ENCODE results near the gene CLSTN1. TPM values are rescaled to one million over a fixed set of nuclear protein-coding genes. Genes with fewer than 3 reads are reported as not detected.
A peak's percentile ranks its signal among the peaks of the same experiment; 100 is the strongest.

CLSTN1 gene
- total RNA-seq, 1 donor from 2014 or later, result 75.4 TPM

DNA sequence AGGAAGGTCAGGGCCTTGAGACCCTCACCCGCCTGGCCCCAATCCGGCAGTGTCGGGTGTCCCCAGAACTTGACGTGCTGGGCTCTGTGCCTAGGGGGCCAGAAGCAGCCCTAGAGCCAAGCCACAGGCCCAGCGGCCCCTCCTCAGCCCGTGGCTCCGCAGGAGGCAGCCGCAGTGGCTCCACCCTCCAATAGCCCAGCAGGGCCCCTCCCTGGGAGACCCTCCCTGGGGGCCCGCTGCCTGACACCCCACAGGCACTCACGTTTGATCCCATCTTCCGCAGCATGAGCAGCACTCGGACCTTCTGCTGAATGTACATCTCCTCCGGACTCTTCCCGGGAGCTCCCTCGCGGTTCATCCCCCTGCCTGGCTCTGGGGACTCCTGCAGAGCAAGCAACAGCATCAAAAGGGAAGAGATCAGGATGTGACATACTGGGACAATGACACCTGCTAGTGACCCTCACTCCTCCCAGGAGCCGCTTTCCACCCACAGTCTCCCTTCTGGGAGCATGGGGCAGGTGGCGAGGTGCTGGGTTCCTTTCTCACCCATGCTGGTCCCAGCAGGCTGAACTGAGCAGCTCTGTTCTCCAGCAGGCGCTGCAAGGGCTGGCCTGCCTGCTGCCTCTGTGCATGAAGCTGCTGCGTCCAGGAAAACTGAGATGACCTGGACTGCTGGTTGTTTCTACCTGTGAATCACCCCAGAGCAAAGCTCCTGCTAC, 48.1 kb upstream of the CLSTN1 start:
- no peak overlapping the region for H3K4me3 Mint-ChIP-seq
- H3K4me2 ChIP-seq, result no peak overlapping the region
- no peaks in the 10 kb centered on the region for H3K27me3 ChIP-seq
- H3F3A ChIP-seq (ENCODE audit: low read depth), result peaks cover 18% of the 10 kb centered on the region
- no peak overlapping the region for H3K27ac ChIP-seq
- H3K9me3 Mint-ChIP-seq, result no peaks in the 10 kb centered on the region
- H3K79me2 ChIP-seq (ENCODE audit: low read depth), result no peaks in the 10 kb centered on the region
- H4K20me1 ChIP-seq (ENCODE audit: low read depth), result peaks cover 10% of the 10 kb centered on the region
- peak overlapping the region; percentile 37 for H3K9ac ChIP-seq
- no peaks in the 10 kb centered on the region for H3K36me3 ChIP-seq
- no peaks in the 10 kb centered on the region for H3K36me3 Mint-ChIP-seq
- H3K27ac Mint-ChIP-seq, result no peak overlapping the region
- H3K27me3 Mint-ChIP-seq (ENCODE audit: insufficient read depth, low read depth), result peaks cover 3% of the 10 kb centered on the region
- H3K9me3 ChIP-seq (ENCODE audit: low read depth), result no peaks in the 10 kb centered on the region
- no peak overlapping the region for H3K4me3 ChIP-seq
- H3K4me1 ChIP-seq, result peaks cover 9% of the 10 kb centered on the region
- peak; percentile 4 for DNase-seq (ENCODE audit: low spot score)
- TF ChIP-seq EZH2 (IDR thresholded peaks at IDR 0.05) (no peak), EZH2phosphoT487 (IDR thresholded peaks at IDR 0.05) (no peak)
- TF ChIP-seq, protein P1, sequence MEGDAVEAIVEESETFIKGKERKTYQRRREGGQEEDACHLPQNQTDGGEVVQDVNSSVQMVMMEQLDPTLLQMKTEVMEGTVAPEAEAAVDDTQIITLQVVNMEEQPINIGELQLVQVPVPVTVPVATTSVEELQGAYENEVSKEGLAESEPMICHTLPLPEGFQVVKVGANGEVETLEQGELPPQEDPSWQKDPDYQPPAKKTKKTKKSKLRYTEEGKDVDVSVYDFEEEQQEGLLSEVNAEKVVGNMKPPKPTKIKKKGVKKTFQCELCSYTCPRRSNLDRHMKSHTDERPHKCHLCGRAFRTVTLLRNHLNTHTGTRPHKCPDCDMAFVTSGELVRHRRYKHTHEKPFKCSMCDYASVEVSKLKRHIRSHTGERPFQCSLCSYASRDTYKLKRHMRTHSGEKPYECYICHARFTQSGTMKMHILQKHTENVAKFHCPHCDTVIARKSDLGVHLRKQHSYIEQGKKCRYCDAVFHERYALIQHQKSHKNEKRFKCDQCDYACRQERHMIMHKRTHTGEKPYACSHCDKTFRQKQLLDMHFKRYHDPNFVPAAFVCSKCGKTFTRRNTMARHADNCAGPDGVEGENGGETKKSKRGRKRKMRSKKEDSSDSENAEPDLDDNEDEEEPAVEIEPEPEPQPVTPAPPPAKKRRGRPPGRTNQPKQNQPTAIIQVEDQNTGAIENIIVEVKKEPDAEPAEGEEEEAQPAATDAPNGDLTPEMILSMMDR (IDR thresholded peaks at IDR 0.05), result no peak
- no peak overlapping the region for H2AFZ ChIP-seq (replicated peaks)
- H3K4me1 Mint-ChIP-seq, result peaks cover 12% of the 10 kb centered on the region

DNA sequence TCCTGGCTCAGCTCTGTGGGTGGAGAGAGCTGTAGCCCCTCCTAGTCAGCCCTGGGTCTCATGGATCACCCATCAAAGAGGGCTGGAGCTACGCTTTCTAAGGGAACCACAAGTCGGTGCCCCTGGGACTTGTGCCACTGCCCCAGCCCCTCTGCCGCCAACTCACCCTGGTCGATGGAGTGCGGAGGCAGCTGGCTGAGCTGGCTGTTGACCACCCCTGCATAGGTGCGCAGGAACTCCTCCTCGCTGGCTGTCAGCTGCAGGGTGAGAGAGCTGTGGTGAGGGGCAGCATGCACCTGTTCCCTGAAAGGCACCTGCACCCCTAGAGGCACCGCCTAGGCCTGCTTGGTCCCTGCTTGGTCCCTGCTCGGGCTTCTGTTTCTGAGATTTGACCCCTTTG, 47.3 kb upstream of the CLSTN1 start:
- no peaks in the 10 kb centered on the region for H3K9me3 ChIP-seq (ENCODE audit: low read depth)
- no peak overlapping the region for H3K27ac ChIP-seq
- H3F3A ChIP-seq (ENCODE audit: low read depth), result peaks cover 18% of the 10 kb centered on the region
- Mint-ChIP-seq H3K27ac (no peak overlapping the region), H3K9me3 (no peaks in the 10 kb centered on the region), H3K27me3 (ENCODE audit: insufficient read depth, low read depth) (peaks cover 3% of the 10 kb centered on the region), H3K36me3 (no peaks in the 10 kb centered on the region), H3K4me1 (peaks cover 12% of the 10 kb centered on the region), H3K4me3 (no peak overlapping the region)
- no peak overlapping the region for H3K4me3 ChIP-seq
- peaks cover 10% of the 10 kb centered on the region for H4K20me1 ChIP-seq (ENCODE audit: low read depth)
- no peaks in the 10 kb centered on the region for H3K36me3 ChIP-seq
- peak; percentile 0 for DNase-seq (ENCODE audit: low spot score)
- no peak overlapping the region for H3K4me2 ChIP-seq
- H3K4me1 ChIP-seq, result peaks cover 9% of the 10 kb centered on the region
- no peaks in the 10 kb centered on the region for H3K27me3 ChIP-seq
- no peak overlapping the region for H2AFZ ChIP-seq (replicated peaks)
- TF ChIP-seq EZH2 (IDR thresholded peaks at IDR 0.05) (no peak), EZH2phosphoT487 (IDR thresholded peaks at IDR 0.05) (no peak)
- TF ChIP-seq, protein P1 (IDR thresholded peaks at IDR 0.05), result no peak
- no peak overlapping the region for H3K9ac ChIP-seq
- H3K79me2 ChIP-seq (ENCODE audit: low read depth), result no peaks in the 10 kb centered on the region

DNA sequence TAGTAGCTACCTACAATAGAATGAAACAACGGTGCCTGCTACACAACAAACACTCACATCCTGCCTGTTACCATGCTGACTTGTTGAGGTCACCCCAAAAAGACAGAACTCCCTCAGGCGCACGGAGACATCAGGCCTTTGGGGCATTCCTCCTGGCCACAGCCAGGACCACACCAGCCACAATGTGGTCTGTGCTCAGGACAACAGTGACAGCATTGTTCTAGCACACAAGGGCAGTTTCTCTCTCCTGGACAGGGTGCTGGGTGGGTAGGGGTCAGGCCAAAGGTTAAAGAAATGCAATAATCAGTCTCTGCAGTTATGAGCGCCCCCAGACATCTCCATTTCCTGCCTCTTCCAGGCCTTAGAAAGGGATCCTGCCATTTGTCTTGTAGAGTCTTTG, 46.8 kb upstream of the CLSTN1 start:
- TF ChIP-seq EZH2phosphoT487 (IDR thresholded peaks at IDR 0.05) (no peak), EZH2 (IDR thresholded peaks at IDR 0.05) (no peak)
- DNase-seq (ENCODE audit: low spot score), result no peak
- Mint-ChIP-seq H3K4me3 (no peak overlapping the region), H3K9me3 (no peaks in the 10 kb centered on the region), H3K27me3 (ENCODE audit: insufficient read depth, low read depth) (peaks cover 3% of the 10 kb centered on the region), H3K4me1 (peaks cover 10% of the 10 kb centered on the region), H3K27ac (no peak overlapping the region), H3K36me3 (no peaks in the 10 kb centered on the region)
- no peak overlapping the region for H2AFZ ChIP-seq (replicated peaks)
- H3K4me1 ChIP-seq, result peaks cover 6% of the 10 kb centered on the region
- H3K27me3 ChIP-seq, result no peaks in the 10 kb centered on the region
- peaks cover 15% of the 10 kb centered on the region for H3F3A ChIP-seq (ENCODE audit: low read depth)
- H3K36me3 ChIP-seq, result no peaks in the 10 kb centered on the region
- H3K9me3 ChIP-seq (ENCODE audit: low read depth), result no peaks in the 10 kb centered on the region
- peaks cover 10% of the 10 kb centered on the region for H4K20me1 ChIP-seq (ENCODE audit: low read depth)
- no peak overlapping the region for H3K4me2 ChIP-seq
- no peak overlapping the region for H3K27ac ChIP-seq
- H3K79me2 ChIP-seq (ENCODE audit: low read depth), result no peaks in the 10 kb centered on the region
- H3K4me3 ChIP-seq, result no peak overlapping the region
- H3K9ac ChIP-seq, result no peak overlapping the region

DNA sequence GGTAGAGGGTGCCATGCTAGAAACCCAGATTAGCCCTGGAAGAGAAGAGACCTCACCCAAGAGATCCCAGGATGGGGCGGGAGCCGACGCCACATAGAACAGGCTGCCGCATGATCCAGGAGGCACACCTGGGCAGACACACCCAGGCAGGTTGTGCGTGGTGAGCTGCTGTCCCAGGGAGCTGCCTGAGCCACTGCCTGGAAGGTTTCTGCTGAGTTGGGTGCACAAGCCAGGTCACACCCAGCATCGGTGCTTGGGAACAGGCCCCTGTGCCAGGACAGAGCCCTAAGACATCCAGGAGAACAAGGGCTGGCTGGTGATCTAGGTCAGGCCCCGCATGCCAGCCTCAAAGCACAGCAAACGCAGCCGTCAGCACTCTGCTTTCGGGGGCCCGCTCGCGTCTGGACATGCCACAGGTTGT, 46.1 kb upstream of the CLSTN1 start:
- H3K27me3 ChIP-seq, result no peaks in the 10 kb centered on the region
- H3K36me3 ChIP-seq, result no peaks in the 10 kb centered on the region
- no peak overlapping the region for H3K4me3 Mint-ChIP-seq
- peaks cover 3% of the 10 kb centered on the region for H3K27me3 Mint-ChIP-seq (ENCODE audit: insufficient read depth, low read depth)
- H3K9me3 ChIP-seq (ENCODE audit: low read depth), result no peaks in the 10 kb centered on the region
- peaks cover 3% of the 10 kb centered on the region for H3K4me1 Mint-ChIP-seq
- no peak overlapping the region for H3K9ac ChIP-seq
- no peak for DNase-seq (ENCODE audit: low spot score)
- H4K20me1 ChIP-seq (ENCODE audit: low read depth), result peaks cover 10% of the 10 kb centered on the region
- no peak overlapping the region for H3K4me2 ChIP-seq
- H3K4me3 ChIP-seq, result no peak overlapping the region
- H3K36me3 Mint-ChIP-seq, result no peaks in the 10 kb centered on the region
- H3K79me2 ChIP-seq (ENCODE audit: low read depth), result no peaks in the 10 kb centered on the region
- H3K4me1 ChIP-seq, result no peaks in the 10 kb centered on the region
- no peak overlapping the region for H3K27ac Mint-ChIP-seq
- H3F3A ChIP-seq (ENCODE audit: low read depth), result peaks cover 10% of the 10 kb centered on the region
- TF ChIP-seq, protein P1 (IDR thresholded peaks at IDR 0.05), result no peak
- TF ChIP-seq EZH2 (IDR thresholded peaks at IDR 0.05) (no peak), EZH2phosphoT487 (IDR thresholded peaks at IDR 0.05) (no peak)
- no peaks in the 10 kb centered on the region for H3K9me3 Mint-ChIP-seq
- H2AFZ ChIP-seq (replicated peaks), result no peak overlapping the region
- no peak overlapping the region for H3K27ac ChIP-seq

Measured in neural progenitor cell (in vitro differentiated cells).